BE2C (cell line): ENCODE results near the gene FTCDNL1.

ENCODE experiments used
- DNase-seq: peaks from one replicate; pipeline ENCODE4 v3.0.0-alpha.2; 2020
- H3K27me3 ChIP-seq: fragments of 250-450 bp; sonication (Bioruptor Pico); 2 replicates; pipeline ENCODE4 v1.5.1; 2020; ENCODE audit warnings: mild to moderate bottlenecking
- H3K36me3 ChIP-seq: fragments of 250-450 bp; sonication (Bioruptor Pico); 2 replicates; pipeline ENCODE4 v1.5.1; 2020; ENCODE audit warnings: mild to moderate bottlenecking
- H3K4me1 ChIP-seq: fragments of 250-450 bp; sonication (Bioruptor Pico); 2 replicates; pipeline ENCODE4 v1.5.1; 2020
- H3K4me3 ChIP-seq: 2 replicates; pipeline ENCODE4 v1.5.1; 2011; ENCODE audit warnings: low read depth, low read length
- H3K9me3 ChIP-seq: fragments of 250-450 bp; sonication (Bioruptor Pico); 2 replicates; pipeline ENCODE4 v1.5.1; 2020
- CTCF ChIP-seq: IDR thresholded peaks from 2 replicates; pipeline ENCODE4 v1.5.1; 2012; ENCODE audit warnings: mild to moderate bottlenecking, low read depth, low read length

Gene FTCDNL1

DNA sequence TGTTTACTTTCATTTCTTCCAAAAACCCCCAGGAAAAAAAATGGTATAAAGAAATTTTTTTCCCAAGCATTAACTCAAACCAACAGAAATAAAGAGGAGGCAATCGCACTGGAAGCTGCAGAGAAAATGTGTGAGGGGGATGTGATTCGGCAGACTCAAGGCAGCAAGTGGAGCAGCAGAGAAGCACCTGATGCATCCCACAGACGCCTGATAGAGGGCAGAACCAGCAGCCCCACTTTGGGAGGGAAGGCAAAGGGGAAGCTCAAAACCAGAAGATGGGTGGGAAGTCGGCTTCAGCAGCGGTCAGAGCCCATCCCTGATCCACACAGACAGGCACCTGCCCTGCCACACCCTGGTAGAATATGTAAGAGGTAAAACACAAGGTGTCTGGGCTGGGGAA is 12.6 kb downstream of the FTCDNL1 start:
- Histone ChIP-seq H3K4me3 (no peak overlapping the region), H3K36me3 (no peaks in the 10 kb centered on the region), H3K9me3 (no peaks in the 10 kb centered on the region), H3K27me3 (peaks cover 28% of the 10 kb centered on the region), H3K4me1 (no peaks in the 10 kb centered on the region)
- no peak for DNase-seq
- no peak for TF ChIP-seq CTCF

- Histone ChIP-seq H3K9me3 (no peaks in the 10 kb centered on the region), H3K4me3 (no peak overlapping the region), H3K27me3 (peaks cover 21% of the 10 kb centered on the region), H3K36me3 (no peaks in the 10 kb centered on the region), H3K4me1 (no peaks in the 10 kb centered on the region)
- no peak for TF ChIP-seq CTCF
- no peak for DNase-seq
Observed at GRCh38 chr2:199836943-199837342, 14.0 kb downstream of the FTCDNL1 start.

GRCh38 chr2:199833525-199833924 is 17.5 kb downstream of the FTCDNL1 start:
- H3K27me3 ChIP-seq: peaks cover 10% of the 10 kb centered on the region
- no peak overlapping the region for H3K4me3 ChIP-seq
- no peak for TF ChIP-seq CTCF
- no peaks in the 10 kb centered on the region for H3K9me3 ChIP-seq
- H3K36me3 ChIP-seq: no peaks in the 10 kb centered on the region
- no peak for DNase-seq
- no peaks in the 10 kb centered on the region for H3K4me1 ChIP-seq

DNA sequence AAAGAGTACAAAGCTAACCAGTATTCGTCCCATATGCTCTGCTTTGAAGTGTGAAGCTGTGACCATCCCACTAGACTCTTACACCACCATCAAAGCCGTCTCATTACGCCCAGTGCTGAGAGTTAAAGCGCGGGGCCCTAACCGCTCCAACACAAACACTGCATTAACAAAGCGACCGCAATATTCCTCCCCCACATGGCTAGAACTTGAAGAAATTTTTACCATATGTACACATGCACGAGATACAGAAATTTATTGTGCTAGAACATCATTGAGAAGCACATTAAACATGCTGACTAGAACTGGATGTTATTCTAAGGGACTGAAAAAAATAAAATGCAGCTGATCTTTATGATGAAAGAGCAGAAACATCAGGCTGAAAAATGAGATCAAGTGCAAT is 20.5 kb downstream of the FTCDNL1 start:
- H3K4me1 ChIP-seq: no peaks in the 10 kb centered on the region
- H3K9me3 ChIP-seq: no peaks in the 10 kb centered on the region
- H3K4me3 ChIP-seq: no peak overlapping the region
- no peaks in the 10 kb centered on the region for H3K36me3 ChIP-seq
- no peak for TF ChIP-seq CTCF
- no peak for DNase-seq
- peaks cover 3% of the 10 kb centered on the region; the same call in 1 of the 2 replicates for H3K27me3 ChIP-seq

GRCh38 chr2:199829628-199830027 is 21.4 kb downstream of the FTCDNL1 start:
- DNase-seq: no peak
- Histone ChIP-seq H3K27me3 (peaks cover 3% of the 10 kb centered on the region; the same call in 1 of the 2 replicates), H3K9me3 (no peaks in the 10 kb centered on the region), H3K4me3 (no peak overlapping the region), H3K4me1 (no peaks in the 10 kb centered on the region), H3K36me3 (no peaks in the 10 kb centered on the region)
- no peak for TF ChIP-seq CTCF

GRCh38 chr2:199819746-199820145 is 31.2 kb downstream of the FTCDNL1 start:
- Histone ChIP-seq H3K9me3 (no peaks in the 10 kb centered on the region), H3K4me3 (no peak overlapping the region), H3K36me3 (no peaks in the 10 kb centered on the region), H3K27me3 (peaks cover 6% of the 10 kb centered on the region; the same call in 1 of the 2 replicates), H3K4me1 (no peaks in the 10 kb centered on the region)
- no peak for TF ChIP-seq CTCF
- no peak for DNase-seq
